PC-3 (cell line): ENCODE data around the gene CNTN4.

Experiments used
- CTCF ChIP-seq: fragments of 300-600 bp; sonication (generic); conservative IDR thresholded peaks from 2 replicates; pipeline ENCODE4 v1.5.1; 2017; ENCODE audit warnings: antibody characterized with exemption, low read depth, mild to moderate bottlenecking, low read length
- EZH2 ChIP-seq: fragments of 300-600 bp; sonication (generic); IDR thresholded peaks from one replicate; pipeline ENCODE4 v1.6.1; 2017; ENCODE audit warnings: antibody characterized with exemption, mild to moderate bottlenecking, low read length; ENCODE audit not compliant: unreplicated experiment
- EZH2phosphoT487 ChIP-seq: fragments of 300-600 bp; sonication (generic); IDR thresholded peaks from 2 replicates; pipeline ENCODE4 v1.6.1; 2018; ENCODE audit warnings: mild to moderate bottlenecking, antibody characterized with exemption, low read length, borderline replicate concordance

- no peak for TF ChIP-seq CTCF
- no peak for TF ChIP-seq EZH2
- TF ChIP-seq EZH2phosphoT487, result no peak
Observed at GRCh38 chr3:2343031-2343682, 244.5 kb downstream of the CNTN4 start.
